HuH-7 (cell line): ENCODE results near the gene SH3GL3.

Experiments
- DNase-seq: peaks from one replicate; pipeline ENCODE4 v3.0.0; 2011; ENCODE audit warnings: low spot score

The SH3GL3 gene

DNA sequence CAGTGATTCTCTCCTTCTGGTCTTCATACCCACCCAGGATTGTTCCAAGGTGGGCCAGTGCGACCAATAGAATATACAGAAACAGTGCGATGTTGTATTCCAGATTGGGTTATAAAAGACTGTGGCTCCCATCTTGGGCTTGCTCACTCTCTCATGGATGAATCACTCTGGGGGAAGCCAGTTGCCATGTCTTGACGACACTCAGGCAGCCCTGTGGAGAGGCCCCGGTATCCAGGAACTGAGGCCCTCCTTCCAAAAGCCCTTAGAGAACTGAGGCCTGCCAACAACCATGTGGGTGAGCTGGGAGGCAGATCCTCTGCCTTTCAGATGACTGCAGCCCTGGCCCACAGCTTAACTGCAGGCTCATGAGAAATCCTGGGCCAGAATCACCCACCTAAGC lies 57.2 kb downstream of the SH3GL3 start:
- DNase-seq: no peak

- DNase-seq: no peak
Observed at GRCh38 chr15:83510001-83510400, 62.9 kb downstream of the SH3GL3 start.

- no peak for DNase-seq
Observed at GRCh38 chr15:83512459-83512858, 65.3 kb downstream of the SH3GL3 start.

DNA sequence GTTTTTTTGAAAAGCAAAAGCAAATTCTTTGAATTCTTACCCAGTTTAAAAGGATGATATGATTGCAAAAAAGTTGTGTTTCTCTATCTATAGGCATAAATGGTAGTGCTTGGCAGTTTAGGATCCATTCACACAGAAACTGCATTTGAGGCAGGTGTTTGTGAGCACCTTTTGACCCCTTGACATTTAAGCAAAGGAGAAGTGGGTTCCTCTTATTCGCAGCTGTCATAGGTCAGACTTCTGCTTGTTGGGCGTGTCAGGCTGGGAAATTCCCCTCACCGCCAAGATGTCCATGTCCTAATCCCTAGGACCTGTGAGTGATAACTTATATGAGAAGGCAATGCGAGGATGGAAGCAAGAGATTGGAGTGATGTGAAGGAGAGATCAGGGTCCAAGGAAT lies 67.4 kb downstream of the SH3GL3 start:
- DNase-seq: no peak

- DNase-seq: no peak
Observed at GRCh38 chr15:83515164-83515563, 68.0 kb downstream of the SH3GL3 start.

DNA sequence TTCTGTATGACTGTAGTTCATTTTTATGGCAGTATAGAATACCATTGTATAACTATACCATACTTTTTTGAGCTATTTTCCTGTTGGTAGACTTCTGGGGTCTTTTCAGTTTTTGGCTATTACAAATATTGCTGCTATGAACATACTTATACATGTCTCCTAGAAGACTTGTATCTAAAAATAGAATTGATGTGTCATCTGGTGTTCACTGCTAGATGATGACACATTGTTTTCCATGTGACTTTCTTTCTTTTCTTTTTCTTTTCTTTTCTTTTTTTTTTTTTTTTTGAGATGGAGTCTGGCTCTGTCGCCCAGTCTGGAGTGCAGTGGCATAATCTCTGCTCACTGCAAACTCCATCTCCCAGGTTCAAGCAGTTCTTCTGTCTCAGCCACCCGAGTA lies 69.8 kb downstream of the SH3GL3 start:
- DNase-seq: no peak

DNA sequence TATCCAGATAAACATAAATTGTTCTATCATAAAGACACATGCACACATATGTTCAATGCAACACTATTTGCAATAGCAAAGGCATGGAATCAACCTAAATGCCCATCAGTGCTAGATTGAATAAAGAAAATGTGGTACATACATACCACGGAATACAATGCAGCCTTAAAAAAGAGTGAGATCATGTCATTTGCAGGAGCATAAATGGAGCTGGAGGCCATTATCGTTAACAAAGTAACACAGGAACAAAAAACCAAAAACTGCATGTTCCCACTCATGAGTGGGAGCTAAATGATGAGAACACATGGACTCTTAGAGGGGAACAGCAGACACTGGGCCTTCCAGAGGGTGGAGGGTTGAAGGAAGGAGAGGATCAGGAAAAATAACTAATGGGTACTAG lies 79.2 kb downstream of the SH3GL3 start:
- DNase-seq: no peak

- no peak for DNase-seq
Observed at GRCh38 chr15:83533410-83533962, 86.3 kb downstream of the SH3GL3 start.

DNA sequence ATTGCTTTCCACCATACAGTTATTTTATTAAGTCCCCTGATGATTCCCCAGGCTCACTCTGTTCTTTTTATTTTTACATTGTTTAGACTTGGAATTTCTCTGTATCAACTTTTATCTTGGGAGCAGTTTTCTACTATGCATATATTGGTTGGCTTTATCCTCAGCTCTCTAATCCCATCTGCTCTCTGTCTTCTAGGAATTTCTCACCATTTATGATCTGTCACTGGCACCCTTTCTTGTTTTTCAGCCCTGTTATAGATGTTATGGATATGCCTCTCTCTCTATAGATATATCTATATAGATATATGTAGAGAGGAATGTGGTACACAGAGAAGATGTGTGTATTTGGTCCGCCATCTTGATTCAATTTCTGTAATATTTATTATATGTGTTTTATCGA lies 90.5 kb downstream of the SH3GL3 start:
- DNase-seq: no peak

GRCh38 chr15:83538682-83539081 lies 91.5 kb downstream of the SH3GL3 start:
- no peak for DNase-seq

DNA sequence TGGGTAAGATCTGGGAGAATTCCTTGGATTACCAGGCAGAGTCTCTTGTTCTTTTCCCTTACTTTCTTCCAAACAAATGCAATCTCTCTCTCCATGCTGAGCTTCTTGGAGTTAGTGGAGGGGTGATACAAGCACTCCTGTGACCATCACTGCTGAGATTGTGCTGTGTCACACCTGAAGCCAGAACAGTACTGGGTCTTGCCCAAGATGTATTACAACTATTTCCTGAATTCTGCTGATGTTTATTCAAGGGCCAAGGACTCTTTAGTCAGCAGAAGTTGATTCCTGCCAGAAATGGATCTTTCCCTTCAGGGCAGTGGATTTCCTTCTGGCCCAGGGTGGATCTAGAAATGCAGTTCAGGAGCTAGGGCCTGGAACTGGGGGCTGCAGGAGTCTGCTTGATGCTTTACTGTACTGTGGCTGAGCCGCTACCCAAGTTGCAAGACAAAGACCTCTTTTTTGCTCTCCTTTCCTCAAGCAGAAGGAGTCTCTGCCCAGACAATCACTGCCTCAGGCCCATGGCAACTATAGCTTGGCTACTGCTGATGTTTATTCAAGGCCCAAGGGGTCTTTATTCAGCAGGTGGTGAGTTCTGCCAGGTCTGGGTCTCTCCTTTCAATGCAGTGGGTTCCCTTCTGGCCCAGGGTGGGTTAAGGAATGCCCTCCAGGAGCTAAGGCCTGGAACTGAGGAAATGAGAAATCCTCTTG lies 98.8 kb downstream of the SH3GL3 start:
- no peak for DNase-seq

DNA sequence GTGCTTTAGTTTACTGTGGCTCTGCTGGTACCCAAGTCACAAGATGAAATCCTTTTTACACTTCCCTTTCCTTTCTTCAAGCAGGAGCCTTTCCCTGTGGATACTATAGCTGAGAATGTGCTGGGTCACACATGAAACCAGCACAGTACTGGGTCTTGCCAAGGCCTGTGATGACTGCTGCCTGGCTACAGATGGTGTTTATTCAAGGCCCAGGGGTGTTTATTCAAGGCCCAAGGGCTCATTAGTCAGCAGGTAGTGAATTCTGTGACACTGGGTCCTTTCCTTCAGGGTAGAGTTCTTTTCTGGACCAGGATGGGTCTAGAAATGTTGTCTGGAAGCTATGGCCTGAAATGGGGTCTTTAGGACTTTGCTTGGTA lies 99.4 kb downstream of the SH3GL3 start:
- DNase-seq: no peak

DNA sequence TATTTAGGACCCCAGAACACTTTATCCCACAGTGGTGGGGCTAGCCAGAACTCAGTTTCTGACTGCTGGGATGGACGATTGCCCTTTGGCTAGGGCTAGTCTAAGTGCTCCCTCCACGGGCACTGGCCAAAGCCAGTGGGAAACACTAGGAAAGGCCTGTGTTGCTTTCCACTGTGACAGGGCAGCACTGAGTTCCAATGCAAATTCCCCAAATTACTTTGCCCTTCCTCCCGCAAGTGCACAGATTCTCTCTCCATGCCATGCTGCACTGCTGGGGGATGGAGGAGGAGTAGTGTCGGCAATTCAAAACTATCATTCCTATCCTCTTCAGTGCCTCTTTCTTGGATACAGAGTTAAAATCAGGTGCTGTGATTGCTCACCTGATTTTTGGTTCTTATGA lies 100.0 kb downstream of the SH3GL3 start:
- no peak for DNase-seq

- DNase-seq: no peak
Observed at GRCh38 chr15:83549623-83550022, 102.5 kb downstream of the SH3GL3 start.

DNA sequence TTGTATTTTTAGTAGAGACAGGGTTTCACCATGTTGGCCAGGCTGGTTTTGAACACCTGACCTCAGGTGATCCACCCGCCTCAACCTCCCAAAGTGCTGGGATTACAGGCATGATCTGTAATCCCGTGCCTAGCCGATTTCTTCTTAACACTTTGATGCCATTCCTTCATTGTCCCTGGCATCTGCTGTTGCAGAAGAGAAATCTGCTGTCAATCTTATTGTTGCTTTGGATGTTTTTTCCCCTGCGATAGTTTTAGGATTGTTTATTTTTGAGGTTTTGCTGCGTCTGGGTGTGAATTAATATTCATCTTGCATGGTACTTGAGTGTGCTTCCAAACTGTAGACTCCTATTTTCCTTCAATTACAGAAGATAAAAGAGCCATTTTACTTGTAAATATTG lies 107.4 kb downstream of the SH3GL3 start:
- DNase-seq: no peak

DNA sequence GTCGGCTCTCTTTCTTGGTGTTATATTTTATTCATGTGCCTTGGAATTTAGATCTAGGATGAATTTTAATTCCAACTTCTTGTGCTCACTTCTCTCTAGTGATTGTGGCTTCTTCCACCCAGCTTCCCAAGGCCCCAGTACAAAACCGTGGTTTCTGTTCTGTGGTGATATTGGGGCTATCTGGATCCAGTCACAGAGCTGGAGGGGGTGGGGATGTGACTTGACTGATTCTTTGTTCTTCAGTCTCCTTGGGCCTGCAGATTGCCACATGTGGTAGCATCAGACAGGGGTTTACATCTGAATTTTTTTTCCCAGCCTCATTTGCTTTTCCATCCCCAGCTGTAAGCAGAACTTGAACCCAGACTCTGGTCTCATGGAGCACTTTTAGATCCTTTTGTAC lies 108.2 kb downstream of the SH3GL3 start:
- DNase-seq: no peak

GRCh38 chr15:83556068-83556467 lies 108.9 kb downstream of the SH3GL3 start:
- no peak for DNase-seq

GRCh38 chr15:83556754-83557153 lies 109.6 kb downstream of the SH3GL3 start:
- DNase-seq: no peak

- no peak for DNase-seq
Observed at GRCh38 chr15:83558146-83558545, 111.0 kb downstream of the SH3GL3 start.

DNA sequence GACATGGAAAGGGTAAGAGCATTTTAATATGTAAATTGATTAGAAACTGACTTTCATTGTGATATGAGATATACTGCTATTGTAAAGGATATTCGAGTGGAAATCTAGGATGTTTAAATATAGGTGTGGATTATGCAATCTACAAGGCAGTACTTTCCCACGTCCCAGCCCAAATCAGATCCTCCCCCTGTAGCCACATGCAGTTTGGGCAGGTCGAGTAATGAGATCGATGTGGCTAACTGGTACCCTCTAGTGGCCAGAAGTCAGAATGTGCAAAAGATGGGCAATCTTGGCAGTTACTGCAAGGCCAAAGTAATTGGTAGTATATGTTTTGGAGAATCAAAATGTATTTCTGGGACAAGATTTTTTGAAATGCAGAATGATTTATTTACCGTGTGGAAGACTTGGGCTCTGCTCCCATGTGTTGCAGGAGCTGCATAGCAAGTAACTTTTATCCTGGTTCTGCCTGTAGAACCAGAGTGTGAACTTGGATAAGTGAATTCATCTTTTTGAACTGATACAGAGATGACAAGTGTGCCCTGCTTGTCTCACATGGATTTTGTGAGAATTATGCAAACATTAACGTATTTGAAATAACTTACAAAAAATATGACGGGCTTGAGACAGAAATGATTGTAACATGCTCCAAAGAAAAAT lies 112.3 kb downstream of the SH3GL3 start:
- DNase-seq: peak; percentile 52

GRCh38 chr15:83561661-83562060 lies 114.5 kb downstream of the SH3GL3 start:
- DNase-seq: no peak

DNA sequence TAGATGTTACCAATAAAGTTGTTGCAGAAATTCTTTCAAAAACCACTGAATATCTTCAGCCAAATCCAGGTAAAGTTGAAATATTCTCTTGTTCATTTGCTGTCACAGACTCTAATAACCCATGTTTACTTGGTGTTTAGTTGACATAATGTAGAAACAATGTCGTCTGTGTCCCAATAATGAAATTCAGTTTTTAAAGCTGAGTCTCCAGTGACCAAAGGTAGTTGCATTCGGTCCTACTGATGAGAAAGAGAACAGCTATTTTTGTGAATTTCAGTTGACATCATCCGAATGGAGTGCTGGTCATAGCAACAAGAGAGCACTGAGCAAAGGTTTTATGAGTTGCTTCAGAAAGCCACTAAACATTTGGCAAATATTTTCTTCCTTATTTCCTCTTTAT lies 118.0 kb downstream of the SH3GL3 start:
- no peak for DNase-seq

DNA sequence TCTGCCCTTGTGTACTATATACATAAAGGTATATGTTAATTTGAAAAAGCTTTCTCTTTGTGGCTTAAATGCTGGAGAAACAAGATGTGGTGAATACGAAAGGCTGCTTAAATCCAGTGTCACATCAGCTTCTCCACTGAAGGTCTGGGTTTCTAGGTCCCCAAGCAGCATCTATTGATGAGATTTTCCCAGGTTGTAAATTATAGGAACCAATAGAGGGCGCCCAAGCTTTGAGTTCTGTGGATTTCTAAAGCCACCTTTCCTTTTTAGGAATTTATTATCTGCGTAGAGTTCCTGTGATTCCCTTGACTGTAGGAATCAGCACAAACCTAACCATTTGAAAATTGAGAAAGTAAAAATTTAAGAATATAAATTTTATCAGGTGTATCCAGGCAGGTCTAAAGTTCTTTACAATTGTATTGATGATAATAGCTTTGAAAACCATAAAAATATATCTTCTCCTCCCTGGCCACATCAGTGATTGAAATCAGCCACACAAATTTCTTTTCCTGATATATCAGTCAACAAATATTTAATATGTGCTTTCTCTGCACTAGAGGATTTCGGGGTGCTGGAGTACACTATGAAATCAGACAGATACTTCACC lies 118.5 kb downstream of the SH3GL3 start:
- peak; percentile 49 for DNase-seq
